ENCODE measurements around the gene MT1G. TPM values are rescaled to one million over a fixed set of nuclear protein-coding genes. Genes with fewer than 3 reads are reported as not detected.

MT1G gene
- polyA plus RNA-seq, 1 donor from 2014 or later = not detected

DNA sequence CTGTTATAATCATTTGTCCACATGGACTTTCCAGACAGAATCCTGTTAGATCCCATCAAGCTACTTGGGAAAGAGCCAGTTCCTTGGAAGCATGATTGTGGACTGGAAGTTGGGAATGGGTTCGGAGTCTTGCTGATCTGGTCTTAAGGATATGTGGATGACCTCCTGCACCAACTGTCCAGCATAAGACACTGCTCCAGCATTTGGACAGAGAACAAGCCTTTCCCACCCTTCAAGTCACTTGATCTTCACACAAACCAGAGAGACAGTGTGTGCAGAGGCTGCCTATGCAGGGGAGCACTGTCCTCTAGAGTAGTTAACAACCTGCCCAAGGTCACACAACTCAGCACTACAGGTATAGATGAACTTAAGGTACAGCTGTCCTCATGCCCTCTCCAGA, 22.0 kb downstream of the MT1G start:
- Histone ChIP-seq H3K36me3 (ENCODE audit: insufficient read depth, low read length) (no peaks in the 10 kb centered on the region), H3K4me2 (ENCODE audit: low read length) (no peak overlapping the region), H3F3A (ENCODE audit: insufficient read depth, low read length, poor library complexity, severe bottlenecking) (no peaks in the 10 kb centered on the region), H3K9ac (ENCODE audit: low read length) (no peak overlapping the region), H3K27ac (ENCODE audit: low read length) (no peak overlapping the region), H2AFZ (ENCODE audit: low read depth, low read length) (no peak overlapping the region), H3K9me2 (ENCODE audit: insufficient read depth, low read length) (no peaks in the 10 kb centered on the region), H3K9me3 (ENCODE audit: low read length) (no peaks in the 10 kb centered on the region), H3K27me3 (ENCODE audit: insufficient read depth, low read depth, low read length) (peaks cover 86% of the 10 kb centered on the region), H3K79me2 (replicated peaks; ENCODE audit: insufficient read depth, low read length) (no peaks in the 10 kb centered on the region), H4K20me1 (ENCODE audit: insufficient read depth) (no peaks in the 10 kb centered on the region), H3K4me3 (ENCODE audit: low read length) (no peak overlapping the region)
- TF ChIP-seq, protein P1, sequence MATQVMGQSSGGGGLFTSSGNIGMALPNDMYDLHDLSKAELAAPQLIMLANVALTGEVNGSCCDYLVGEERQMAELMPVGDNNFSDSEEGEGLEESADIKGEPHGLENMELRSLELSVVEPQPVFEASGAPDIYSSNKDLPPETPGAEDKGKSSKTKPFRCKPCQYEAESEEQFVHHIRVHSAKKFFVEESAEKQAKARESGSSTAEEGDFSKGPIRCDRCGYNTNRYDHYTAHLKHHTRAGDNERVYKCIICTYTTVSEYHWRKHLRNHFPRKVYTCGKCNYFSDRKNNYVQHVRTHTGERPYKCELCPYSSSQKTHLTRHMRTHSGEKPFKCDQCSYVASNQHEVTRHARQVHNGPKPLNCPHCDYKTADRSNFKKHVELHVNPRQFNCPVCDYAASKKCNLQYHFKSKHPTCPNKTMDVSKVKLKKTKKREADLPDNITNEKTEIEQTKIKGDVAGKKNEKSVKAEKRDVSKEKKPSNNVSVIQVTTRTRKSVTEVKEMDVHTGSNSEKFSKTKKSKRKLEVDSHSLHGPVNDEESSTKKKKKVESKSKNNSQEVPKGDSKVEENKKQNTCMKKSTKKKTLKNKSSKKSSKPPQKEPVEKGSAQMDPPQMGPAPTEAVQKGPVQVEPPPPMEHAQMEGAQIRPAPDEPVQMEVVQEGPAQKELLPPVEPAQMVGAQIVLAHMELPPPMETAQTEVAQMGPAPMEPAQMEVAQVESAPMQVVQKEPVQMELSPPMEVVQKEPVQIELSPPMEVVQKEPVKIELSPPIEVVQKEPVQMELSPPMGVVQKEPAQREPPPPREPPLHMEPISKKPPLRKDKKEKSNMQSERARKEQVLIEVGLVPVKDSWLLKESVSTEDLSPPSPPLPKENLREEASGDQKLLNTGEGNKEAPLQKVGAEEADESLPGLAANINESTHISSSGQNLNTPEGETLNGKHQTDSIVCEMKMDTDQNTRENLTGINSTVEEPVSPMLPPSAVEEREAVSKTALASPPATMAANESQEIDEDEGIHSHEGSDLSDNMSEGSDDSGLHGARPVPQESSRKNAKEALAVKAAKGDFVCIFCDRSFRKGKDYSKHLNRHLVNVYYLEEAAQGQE (IDR thresholded peaks at IDR 0.05; ENCODE audit: borderline replicate concordance) = no peak
- TF ChIP-seq TAF1 (IDR thresholded peaks at IDR 0.05; ENCODE audit: low read depth) = no peak
- no peak for TF ChIP-seq MXI1 (conservative IDR thresholded peaks at IDR 0.05; ENCODE audit: poor library complexity, severe bottlenecking)
- no peak for TF ChIP-seq POLR2AphosphoS5 (IDR thresholded peaks at IDR 0.05)
- no peak for TF ChIP-seq RAD21 (conservative IDR thresholded peaks at IDR 0.05)
- TF ChIP-seq SMC3 (conservative IDR thresholded peaks at IDR 0.05; ENCODE audit: poor library complexity) = no peak
- TF ChIP-seq, protein P2, sequence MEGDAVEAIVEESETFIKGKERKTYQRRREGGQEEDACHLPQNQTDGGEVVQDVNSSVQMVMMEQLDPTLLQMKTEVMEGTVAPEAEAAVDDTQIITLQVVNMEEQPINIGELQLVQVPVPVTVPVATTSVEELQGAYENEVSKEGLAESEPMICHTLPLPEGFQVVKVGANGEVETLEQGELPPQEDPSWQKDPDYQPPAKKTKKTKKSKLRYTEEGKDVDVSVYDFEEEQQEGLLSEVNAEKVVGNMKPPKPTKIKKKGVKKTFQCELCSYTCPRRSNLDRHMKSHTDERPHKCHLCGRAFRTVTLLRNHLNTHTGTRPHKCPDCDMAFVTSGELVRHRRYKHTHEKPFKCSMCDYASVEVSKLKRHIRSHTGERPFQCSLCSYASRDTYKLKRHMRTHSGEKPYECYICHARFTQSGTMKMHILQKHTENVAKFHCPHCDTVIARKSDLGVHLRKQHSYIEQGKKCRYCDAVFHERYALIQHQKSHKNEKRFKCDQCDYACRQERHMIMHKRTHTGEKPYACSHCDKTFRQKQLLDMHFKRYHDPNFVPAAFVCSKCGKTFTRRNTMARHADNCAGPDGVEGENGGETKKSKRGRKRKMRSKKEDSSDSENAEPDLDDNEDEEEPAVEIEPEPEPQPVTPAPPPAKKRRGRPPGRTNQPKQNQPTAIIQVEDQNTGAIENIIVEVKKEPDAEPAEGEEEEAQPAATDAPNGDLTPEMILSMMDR (IDR thresholded peaks at IDR 0.05; ENCODE audit: poor library complexity, severe bottlenecking) = no peak
- no peak for TF ChIP-seq EZH2 (IDR thresholded peaks at IDR 0.05; ENCODE audit: borderline replicate concordance, insufficient read depth, low read length, poor library complexity, severe bottlenecking)
- no peak for TF ChIP-seq EP300 (conservative IDR thresholded peaks at IDR 0.05; ENCODE audit: poor library complexity, severe bottlenecking)

DNA sequence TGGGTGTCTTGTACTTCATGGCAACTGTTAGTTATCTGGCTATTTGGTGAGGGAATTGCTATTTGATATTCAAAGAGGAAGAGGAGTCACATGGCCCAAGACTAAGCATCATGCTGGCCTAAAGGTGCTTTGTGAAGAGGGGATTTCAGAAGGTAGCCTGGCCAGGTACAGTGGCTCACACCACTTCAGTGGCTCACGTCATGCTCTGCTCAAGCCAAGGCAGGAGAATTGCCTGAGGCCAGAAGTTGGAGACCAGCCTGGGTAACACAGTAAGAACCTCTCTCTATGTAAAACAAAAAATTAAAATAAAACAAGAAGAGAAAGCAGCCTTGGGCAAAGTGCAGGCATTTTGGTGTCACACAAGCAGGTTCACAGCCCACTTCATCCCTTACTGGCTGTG, 22.6 kb downstream of the MT1G start:
- Histone ChIP-seq H3K9ac (ENCODE audit: low read length) (no peak overlapping the region), H4K20me1 (ENCODE audit: insufficient read depth) (no peaks in the 10 kb centered on the region), H3K27ac (ENCODE audit: low read length) (no peak overlapping the region), H3K4me3 (ENCODE audit: low read length) (no peak overlapping the region), H3K36me3 (ENCODE audit: insufficient read depth, low read length) (no peaks in the 10 kb centered on the region), H3K4me2 (ENCODE audit: low read length) (no peak overlapping the region), H3F3A (ENCODE audit: insufficient read depth, low read length, poor library complexity, severe bottlenecking) (no peaks in the 10 kb centered on the region), H3K79me2 (replicated peaks; ENCODE audit: insufficient read depth, low read length) (no peaks in the 10 kb centered on the region), H3K9me3 (ENCODE audit: low read length) (no peaks in the 10 kb centered on the region), H3K27me3 (ENCODE audit: insufficient read depth, low read depth, low read length) (peaks cover 91% of the 10 kb centered on the region), H2AFZ (ENCODE audit: low read depth, low read length) (no peak overlapping the region), H3K9me2 (ENCODE audit: insufficient read depth, low read length) (no peaks in the 10 kb centered on the region)
- no peak for TF ChIP-seq POLR2AphosphoS5 (IDR thresholded peaks at IDR 0.05)
- TF ChIP-seq EP300 (conservative IDR thresholded peaks at IDR 0.05; ENCODE audit: poor library complexity, severe bottlenecking) = no peak
- TF ChIP-seq MXI1 (conservative IDR thresholded peaks at IDR 0.05; ENCODE audit: poor library complexity, severe bottlenecking) = no peak
- no peak for TF ChIP-seq SMC3 (conservative IDR thresholded peaks at IDR 0.05; ENCODE audit: poor library complexity)
- no peak for TF ChIP-seq EZH2 (IDR thresholded peaks at IDR 0.05; ENCODE audit: borderline replicate concordance, insufficient read depth, low read length, poor library complexity, severe bottlenecking)
- no peak for TF ChIP-seq TAF1 (IDR thresholded peaks at IDR 0.05; ENCODE audit: low read depth)
